Astrocyte (in vitro differentiated cells and primary cell): Measurements from ENCODE around the gene NFU1. TPM values are rescaled to one million over a fixed set of nuclear protein-coding genes. Genes with fewer than 3 reads are reported as not detected.

Experiments used
- DNase-seq: peaks from one replicate; pipeline ENCODE4 v3.0.0-alpha.2; 2010; ENCODE audit warnings: low read depth
- FAIRE-seq: peaks from 2 replicates; lab custom pipeline; 2011; peaks lifted over from hg19 to GRCh38; lab: Jason Lieb, UNC
- H2AFZ ChIP-seq: 2 replicates; pipeline ENCODE4 v1.6.0; 2012; ENCODE audit warnings: low read depth, low read length, inconsistent platforms
- H3K27ac ChIP-seq: 2 replicates; pipeline ENCODE4 v1.5.1; 2011; ENCODE audit warnings: low read depth, low read length, inconsistent platforms
- H3K27me3 ChIP-seq: 2 replicates; pipeline ENCODE4 v1.6.0; 2011; ENCODE audit warnings: low read length, inconsistent platforms; ENCODE audit not compliant: insufficient read depth
- H3K36me3 ChIP-seq: 2 replicates; pipeline ENCODE4 v1.5.1; 2011; ENCODE audit warnings: low read length, inconsistent platforms; ENCODE audit not compliant: insufficient read depth
- H3K4me1 ChIP-seq: 2 replicates; pipeline ENCODE4 v1.5.1; 2011; ENCODE audit warnings: low read length, inconsistent platforms; ENCODE audit not compliant: insufficient read depth
- H3K4me2 ChIP-seq: 2 replicates; pipeline ENCODE4 v1.6.0; 2012; ENCODE audit warnings: low read length, inconsistent platforms
- H3K4me3 ChIP-seq: 2 replicates; pipeline ENCODE4 v1.5.1; 2011; ENCODE audit warnings: low read depth, mild to moderate bottlenecking, low read length, inconsistent platforms; ENCODE audit not compliant: insufficient read depth
- H3K79me2 ChIP-seq: 2 replicates; pipeline ENCODE4 v1.6.0; 2012; ENCODE audit warnings: mild to moderate bottlenecking, low read length, inconsistent platforms; ENCODE audit not compliant: insufficient read depth
- H3K9ac ChIP-seq: 2 replicates; pipeline ENCODE4 v1.6.0; 2012; ENCODE audit warnings: mild to moderate bottlenecking, low read length, inconsistent platforms
- H3K9me3 ChIP-seq: 2 replicates; pipeline ENCODE4 v1.5.1; 2012; ENCODE audit warnings: low read depth, mild to moderate bottlenecking, low read length, inconsistent platforms; ENCODE audit not compliant: insufficient read depth
- H4K20me1 ChIP-seq: 2 replicates; pipeline ENCODE4 v1.6.0; 2012; ENCODE audit warnings: low read length, inconsistent platforms; ENCODE audit not compliant: insufficient read depth
- H3K27ac Mint-ChIP-seq: one replicate; pipeline ENCODE4 v1.8.0; 2021; ENCODE audit warnings: mild to moderate bottlenecking, mixed read lengths; ENCODE audit not compliant: unreplicated experiment
- H3K27me3 Mint-ChIP-seq: one replicate; pipeline ENCODE4 v1.8.0; 2021; ENCODE audit warnings: low read depth, mixed read lengths; ENCODE audit not compliant: unreplicated experiment
- H3K36me3 Mint-ChIP-seq: one replicate; pipeline ENCODE4 v1.8.0; 2021; ENCODE audit warnings: low read depth, mixed read lengths; ENCODE audit not compliant: unreplicated experiment
- H3K4me1 Mint-ChIP-seq: one replicate; pipeline ENCODE4 v1.8.0; 2021; ENCODE audit warnings: low read depth, mixed read lengths; ENCODE audit not compliant: unreplicated experiment
- H3K4me3 Mint-ChIP-seq: one replicate; pipeline ENCODE4 v1.8.0; 2021; ENCODE audit warnings: mild to moderate bottlenecking, moderate library complexity, mixed read lengths; ENCODE audit not compliant: unreplicated experiment
- H3K9me3 Mint-ChIP-seq: one replicate; pipeline ENCODE4 v1.8.0; 2021; ENCODE audit warnings: mild to moderate bottlenecking, mixed read lengths; ENCODE audit not compliant: unreplicated experiment
- EZH2 ChIP-seq: IDR thresholded peaks from 2 replicates; pipeline ENCODE4 v1.6.1; 2012; ENCODE audit warnings: mild to moderate bottlenecking, low read length, inconsistent platforms; ENCODE audit not compliant: insufficient read depth
- total RNA-seq: library from RNA; stranded (reverse); gene quantifications from 2 replicates; pipeline ENCODE4 v1.2.1, GENCODE V29; 2021
- TF ChIP-seq, protein P1 (sequence below): IDR thresholded peaks from 2 replicates; pipeline ENCODE4 v1.5.1; 2011; ENCODE audit warnings: low read depth, mild to moderate bottlenecking, inconsistent platforms, low read length, moderate library complexity; ENCODE audit not compliant: insufficient read depth

NFU1 gene
- total RNA-seq, 1 donor from 2014 or later, result 46.6 TPM

GRCh38 chr2:69397234-69397633, 40.0 kb downstream of the NFU1 start:
- no peak for FAIRE-seq
- no peaks in the 10 kb centered on the region for H3K9me3 ChIP-seq
- no peaks in the 10 kb centered on the region for H3K4me1 ChIP-seq
- no peak for DNase-seq
- no peak overlapping the region for H3K4me2 ChIP-seq
- H3K27me3 Mint-ChIP-seq, result no peaks in the 10 kb centered on the region
- no peaks in the 10 kb centered on the region for H3K9me3 Mint-ChIP-seq
- no peak overlapping the region for H3K4me3 Mint-ChIP-seq
- H3K36me3 ChIP-seq, result peaks cover 17% of the 10 kb centered on the region
- H2AFZ ChIP-seq, result no peak overlapping the region
- no peaks in the 10 kb centered on the region for H3K79me2 ChIP-seq
- no peak overlapping the region for H3K4me3 ChIP-seq
- H3K9ac ChIP-seq, result no peak overlapping the region
- TF ChIP-seq, protein P1, sequence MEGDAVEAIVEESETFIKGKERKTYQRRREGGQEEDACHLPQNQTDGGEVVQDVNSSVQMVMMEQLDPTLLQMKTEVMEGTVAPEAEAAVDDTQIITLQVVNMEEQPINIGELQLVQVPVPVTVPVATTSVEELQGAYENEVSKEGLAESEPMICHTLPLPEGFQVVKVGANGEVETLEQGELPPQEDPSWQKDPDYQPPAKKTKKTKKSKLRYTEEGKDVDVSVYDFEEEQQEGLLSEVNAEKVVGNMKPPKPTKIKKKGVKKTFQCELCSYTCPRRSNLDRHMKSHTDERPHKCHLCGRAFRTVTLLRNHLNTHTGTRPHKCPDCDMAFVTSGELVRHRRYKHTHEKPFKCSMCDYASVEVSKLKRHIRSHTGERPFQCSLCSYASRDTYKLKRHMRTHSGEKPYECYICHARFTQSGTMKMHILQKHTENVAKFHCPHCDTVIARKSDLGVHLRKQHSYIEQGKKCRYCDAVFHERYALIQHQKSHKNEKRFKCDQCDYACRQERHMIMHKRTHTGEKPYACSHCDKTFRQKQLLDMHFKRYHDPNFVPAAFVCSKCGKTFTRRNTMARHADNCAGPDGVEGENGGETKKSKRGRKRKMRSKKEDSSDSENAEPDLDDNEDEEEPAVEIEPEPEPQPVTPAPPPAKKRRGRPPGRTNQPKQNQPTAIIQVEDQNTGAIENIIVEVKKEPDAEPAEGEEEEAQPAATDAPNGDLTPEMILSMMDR, result no peak
- no peak for TF ChIP-seq EZH2
- peaks cover 10% of the 10 kb centered on the region for H3K36me3 Mint-ChIP-seq
- no peaks in the 10 kb centered on the region for H4K20me1 ChIP-seq
- H3K27ac ChIP-seq, result no peak overlapping the region
- H3K27me3 ChIP-seq, result no peaks in the 10 kb centered on the region
- no peak overlapping the region for H3K27ac Mint-ChIP-seq
- no peaks in the 10 kb centered on the region for H3K4me1 Mint-ChIP-seq

- H4K20me1 ChIP-seq, result no peaks in the 10 kb centered on the region
- Mint-ChIP-seq H3K27me3 (no peaks in the 10 kb centered on the region), H3K4me1 (no peaks in the 10 kb centered on the region), H3K4me3 (no peak overlapping the region), H3K27ac (no peak overlapping the region), H3K36me3 (peaks cover 10% of the 10 kb centered on the region), H3K9me3 (no peaks in the 10 kb centered on the region)
- H2AFZ ChIP-seq, result no peak overlapping the region
- H3K36me3 ChIP-seq, result peaks cover 17% of the 10 kb centered on the region
- H3K9me3 ChIP-seq, result no peaks in the 10 kb centered on the region
- no peak overlapping the region for H3K4me3 ChIP-seq
- no peak for DNase-seq
- no peaks in the 10 kb centered on the region for H3K4me1 ChIP-seq
- no peak overlapping the region for H3K9ac ChIP-seq
- H3K4me2 ChIP-seq, result no peak overlapping the region
- H3K27ac ChIP-seq, result no peak overlapping the region
- FAIRE-seq, result no peak
- TF ChIP-seq, protein P1, result no peak
- no peak for TF ChIP-seq EZH2
- H3K27me3 ChIP-seq, result no peaks in the 10 kb centered on the region
- no peaks in the 10 kb centered on the region for H3K79me2 ChIP-seq
Observed at GRCh38 chr2:69395866-69396265, 41.4 kb downstream of the NFU1 start.

GRCh38 chr2:69393963-69394362, 43.3 kb downstream of the NFU1 start:
- Mint-ChIP-seq H3K4me1 (peaks cover 2% of the 10 kb centered on the region), H3K27ac (no peak overlapping the region), H3K4me3 (no peak overlapping the region), H3K27me3 (no peaks in the 10 kb centered on the region), H3K9me3 (no peaks in the 10 kb centered on the region), H3K36me3 (peaks cover 6% of the 10 kb centered on the region)
- Histone ChIP-seq H3K4me2 (no peak overlapping the region), H3K79me2 (no peaks in the 10 kb centered on the region), H3K4me1 (no peaks in the 10 kb centered on the region), H3K9ac (no peak overlapping the region), H3K4me3 (no peak overlapping the region), H3K27ac (no peak overlapping the region), H2AFZ (no peak overlapping the region), H3K9me3 (no peaks in the 10 kb centered on the region), H3K36me3 (peaks cover 8% of the 10 kb centered on the region), H3K27me3 (no peaks in the 10 kb centered on the region), H4K20me1 (no peaks in the 10 kb centered on the region)
- TF ChIP-seq, protein P1, result no peak
- TF ChIP-seq EZH2, result no peak
- no peak for FAIRE-seq
- DNase-seq, result no peak
